HepG2 (cell line): ENCODE measurements around the gene RERE. TPM values are rescaled to one million over a fixed set of nuclear protein-coding genes. Genes with fewer than 3 reads are reported as not detected.

ENCODE experiments used
- BRCA1 ChIP-seq: sonication (generic); formaldehyde crosslinking; IDR thresholded peaks from 2 replicates; pipeline ENCODE4 v1.4.0; 2020; ENCODE audit warnings: missing genetic modification reagents
- MATR3 ChIP-seq: sonication (generic); formaldehyde crosslinking; IDR thresholded peaks from 2 replicates; pipeline ENCODE4 v1.4.0; 2020; ENCODE audit warnings: missing genetic modification reagents
- SP140L ChIP-seq: sonication (generic); formaldehyde crosslinking; IDR thresholded peaks from 2 replicates; pipeline ENCODE4 v1.4.0; 2020; ENCODE audit warnings: missing genetic modification reagents, borderline replicate concordance
- ZMYM3 ChIP-seq: sonication (generic); formaldehyde crosslinking; IDR thresholded peaks from 2 replicates; pipeline ENCODE4 v1.5.1; 2020; ENCODE audit warnings: mild to moderate bottlenecking, missing genetic modification reagents
- ZNF749 ChIP-seq: sonication (generic); formaldehyde crosslinking; IDR thresholded peaks from 2 replicates; pipeline ENCODE4 v1.8.0; 2022; ENCODE audit warnings: mild to moderate bottlenecking, missing genetic modification reagents, moderate library complexity, borderline replicate concordance
- ZNF883 ChIP-seq: sonication (generic); formaldehyde crosslinking; IDR thresholded peaks from 2 replicates; pipeline ENCODE4 v1.5.1; 2020; ENCODE audit warnings: mild to moderate bottlenecking, missing genetic modification reagents; ENCODE audit errors: not compliant biosample characterization
- polyA plus RNA-seq, 8 experiments: library from polyadenylated mRNA; depleted of rRNA in 3 of 8; stranded (reverse) in 7 of 8; unstranded in 1 of 8; fragments of >200 nt; fragmentation: Illumina TruSeq in 4 of 8; extraction: Trizol in 4 of 8; gene quantifications; 2 replicates each; pipeline versions ENCODE4 v1.2.1 to v1.2.3, GENCODE V29; 2011 to 2016; ENCODE audit warnings: low read depth in 4 of 8, missing spikeins in 1 of 8, mixed read lengths in 1 of 8; ENCODE audit not compliant: insufficient read depth in 1 of 8
- total RNA-seq, 5 experiments: library from RNA; depleted of rRNA; stranded (reverse); fragments of >200 nt; fragmentation: Illumina TruSeq; extraction: Trizol; gene quantifications; 2 replicates each; pipeline ENCODE4 v1.2.3, GENCODE V29; 2016; ENCODE audit warnings: low read depth in 1 of 5
- TF ChIP-seq, protein P1 (sequence below): sonication (generic); formaldehyde crosslinking; IDR thresholded peaks from 2 replicates; pipeline ENCODE4 v1.4.0; 2020; ENCODE audit warnings: missing genetic modification reagents, borderline replicate concordance
- TF ChIP-seq, protein P2 (sequence below): sonication (generic); formaldehyde crosslinking; IDR thresholded peaks from 2 replicates; pipeline ENCODE4 v1.4.0; 2020; ENCODE audit warnings: missing genetic modification reagents, mild to moderate bottlenecking, borderline replicate concordance

RERE gene
- total and polyA plus RNA-seq, 2 of the 13 experiments (the other 11 are each of a cell fraction or from before 2014, with no cell fraction given) = 18.3 to 21.9 TPM

DNA sequence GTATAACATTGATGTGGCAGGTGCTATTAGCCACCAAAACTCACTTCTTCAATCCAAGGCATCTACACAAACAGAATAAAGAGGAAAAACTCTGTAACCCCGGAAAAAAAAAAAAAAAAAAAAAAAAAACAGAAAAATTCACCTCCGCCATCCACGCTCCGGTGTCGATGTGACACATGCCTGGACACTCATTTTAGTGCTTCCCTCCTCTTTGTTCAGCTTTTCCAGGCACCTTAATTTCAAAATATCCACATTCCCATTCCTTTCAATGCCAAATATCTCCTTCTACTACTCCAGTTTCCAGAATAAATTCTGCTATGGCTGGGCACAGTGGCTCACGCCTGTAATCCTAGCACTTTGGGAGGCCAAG lies 5.8 kb upstream of the RERE start (continued):
- TF ChIP-seq BRCA1 (CRISPR knock-in tag) (no peak), ZNF749 (CRISPR knock-in tag) (no peak), ZMYM3 (CRISPR knock-in tag) (0 out of 2 replicates have a peak, but pooled peaks have one; percentile 46), ZNF883 (CRISPR knock-in tag) (no peak), SP140L (CRISPR knock-in tag) (no peak), MATR3 (CRISPR knock-in tag) (no peak)
- TF ChIP-seq, protein P1, sequence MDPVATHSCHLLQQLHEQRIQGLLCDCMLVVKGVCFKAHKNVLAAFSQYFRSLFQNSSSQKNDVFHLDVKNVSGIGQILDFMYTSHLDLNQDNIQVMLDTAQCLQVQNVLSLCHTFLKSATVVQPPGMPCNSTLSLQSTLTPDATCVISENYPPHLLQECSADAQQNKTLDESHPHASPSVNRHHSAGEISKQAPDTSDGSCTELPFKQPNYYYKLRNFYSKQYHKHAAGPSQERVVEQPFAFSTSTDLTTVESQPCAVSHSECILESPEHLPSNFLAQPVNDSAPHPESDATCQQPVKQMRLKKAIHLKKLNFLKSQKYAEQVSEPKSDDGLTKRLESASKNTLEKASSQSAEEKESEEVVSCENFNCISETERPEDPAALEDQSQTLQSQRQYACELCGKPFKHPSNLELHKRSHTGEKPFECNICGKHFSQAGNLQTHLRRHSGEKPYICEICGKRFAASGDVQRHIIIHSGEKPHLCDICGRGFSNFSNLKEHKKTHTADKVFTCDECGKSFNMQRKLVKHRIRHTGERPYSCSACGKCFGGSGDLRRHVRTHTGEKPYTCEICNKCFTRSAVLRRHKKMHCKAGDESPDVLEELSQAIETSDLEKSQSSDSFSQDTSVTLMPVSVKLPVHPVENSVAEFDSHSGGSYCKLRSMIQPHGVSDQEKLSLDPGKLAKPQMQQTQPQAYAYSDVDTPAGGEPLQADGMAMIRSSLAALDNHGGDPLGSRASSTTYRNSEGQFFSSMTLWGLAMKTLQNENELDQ (CRISPR knock-in tag) = no peak
- TF ChIP-seq, protein P2, sequence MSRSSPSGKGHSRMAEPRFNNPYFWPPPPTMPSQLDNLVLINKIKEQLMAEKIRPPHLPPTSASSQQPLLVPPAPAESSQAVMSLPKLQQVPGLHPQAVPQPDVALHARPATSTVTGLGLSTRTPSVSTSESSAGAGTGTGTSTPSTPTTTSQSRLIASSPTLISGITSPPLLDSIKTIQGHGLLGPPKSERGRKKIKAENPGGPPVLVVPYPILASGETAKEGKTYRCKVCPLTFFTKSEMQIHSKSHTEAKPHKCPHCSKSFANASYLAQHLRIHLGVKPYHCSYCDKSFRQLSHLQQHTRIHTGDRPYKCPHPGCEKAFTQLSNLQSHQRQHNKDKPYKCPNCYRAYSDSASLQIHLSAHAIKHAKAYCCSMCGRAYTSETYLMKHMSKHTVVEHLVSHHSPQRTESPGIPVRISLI (CRISPR knock-in tag) = peak; percentile 23; the same call in 1 of the 2 replicates
